ENCODE data around the gene SLC19A1.
"Not testable (repeated sequence)": the region's sequence is repeated elsewhere in the genome, so short reads cannot be mapped to it uniquely, and the experiment has no call there.

The SLC19A1 gene

GRCh38 chr21:45531393-45532215 lies 10.6 kb downstream of the SLC19A1 start:
- no peak for DNase-seq

- DNase-seq: not testable (repeated sequence)
These were observed 11.2 kb downstream of the SLC19A1 start for GRCh38 chr21:45531114-45531392.

- DNase-seq: no peak
These were observed 11.7 kb downstream of the SLC19A1 start for GRCh38 chr21:45530423-45531113.

- DNase-seq: no peak
These were observed 12.3 kb downstream of the SLC19A1 start for GRCh38 chr21:45529785-45530422.

- no peak for DNase-seq
These were observed 13.1 kb downstream of the SLC19A1 start for GRCh38 chr21:45528981-45529784.

DNA sequence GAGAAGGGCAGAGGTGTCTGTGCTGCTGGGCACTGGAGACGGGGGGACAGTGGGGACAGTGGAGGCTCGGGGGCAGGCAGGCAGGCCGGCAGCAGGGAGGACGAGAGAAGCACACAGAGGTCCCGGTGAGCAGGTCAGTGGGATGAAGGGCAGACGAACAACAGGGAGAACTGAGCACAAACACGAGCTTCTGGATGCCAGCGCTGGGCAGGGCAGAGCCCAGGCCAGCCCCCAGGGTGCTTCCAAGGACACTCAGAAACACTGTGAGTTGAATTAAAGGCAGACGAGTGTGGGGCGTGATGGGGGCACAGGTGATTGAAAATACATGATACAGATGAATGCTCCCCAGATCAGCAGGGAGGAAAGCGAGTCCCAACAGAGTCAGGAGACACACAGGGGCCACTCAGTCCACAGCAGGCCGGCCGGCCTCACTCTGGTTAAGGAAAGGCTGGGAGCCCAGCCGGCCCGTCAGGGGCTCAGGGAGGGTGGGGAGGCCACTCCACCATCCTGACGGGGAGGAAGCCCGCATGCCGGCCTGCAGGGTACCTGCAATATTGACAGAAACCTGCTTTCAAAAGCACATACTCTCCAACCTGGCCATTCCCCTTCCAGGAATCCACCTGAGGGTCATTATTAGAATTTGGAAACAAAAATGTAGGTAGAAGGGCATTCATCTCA lies 14.1 kb downstream of the SLC19A1 start:
- DNase-seq: no peak

GRCh38 chr21:45527151-45527999 lies 14.9 kb downstream of the SLC19A1 start:
- not testable (repeated sequence) for DNase-seq

- no peak for DNase-seq
These were observed 16.3 kb downstream of the SLC19A1 start for GRCh38 chr21:45525910-45526306.

GRCh38 chr21:45525153-45525909 lies 16.9 kb downstream of the SLC19A1 start:
- no peak for DNase-seq

DNA sequence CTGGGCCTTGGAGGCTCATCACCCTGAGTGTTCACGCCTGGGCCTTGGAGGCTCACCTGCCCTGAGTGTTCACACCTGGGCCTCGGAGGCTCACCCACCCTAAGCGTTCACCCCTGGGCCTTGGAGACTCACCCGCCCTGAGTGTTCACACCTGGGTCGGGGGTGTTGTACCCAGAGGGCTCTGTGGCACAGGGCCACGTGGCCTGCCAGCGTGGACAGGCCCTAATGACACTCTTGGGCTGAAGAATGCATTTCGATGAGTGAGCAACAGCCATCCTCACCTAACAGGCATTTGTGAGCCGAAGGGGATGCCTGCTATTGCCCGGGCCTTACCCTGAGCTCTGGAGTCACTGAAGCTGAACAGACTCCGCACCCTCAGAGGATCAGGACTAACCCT lies 17.5 kb downstream of the SLC19A1 start:
- no peak for DNase-seq

- DNase-seq: no peak
These were observed 18.7 kb downstream of the SLC19A1 start for GRCh38 chr21:45523411-45524101.

- no peak for DNase-seq
These were observed 19.3 kb downstream of the SLC19A1 start for GRCh38 chr21:45522986-45523385.

- no peak for DNase-seq
These were observed 19.9 kb downstream of the SLC19A1 start for GRCh38 chr21:45522381-45522780.

DNA sequence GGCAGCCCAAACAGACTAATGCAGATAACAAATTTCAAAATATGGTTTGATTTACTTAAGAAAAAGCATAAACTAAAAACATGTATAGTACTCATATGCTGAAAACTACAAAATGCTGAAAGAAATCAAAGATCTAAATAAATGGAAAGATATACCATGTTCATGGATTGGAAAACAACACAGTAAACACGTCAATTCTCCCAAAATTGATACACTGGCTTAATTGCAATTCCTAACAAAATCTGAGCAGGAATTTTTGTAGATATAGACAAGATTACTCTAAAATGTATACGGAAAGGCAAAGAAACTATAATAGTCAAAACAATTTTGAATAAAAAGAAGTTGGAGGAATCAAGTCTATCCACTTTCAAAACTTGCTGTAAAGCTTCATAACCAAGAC lies 21.0 kb downstream of the SLC19A1 start:
- no peak for DNase-seq

- DNase-seq: no peak
These were observed 23.1 kb downstream of the SLC19A1 start for GRCh38 chr21:45519182-45519581.

GRCh38 chr21:45518742-45519141 lies 23.5 kb downstream of the SLC19A1 start:
- no peak for DNase-seq

- DNase-seq: no peak
These were observed 24.8 kb downstream of the SLC19A1 start for GRCh38 chr21:45517249-45518065.

DNA sequence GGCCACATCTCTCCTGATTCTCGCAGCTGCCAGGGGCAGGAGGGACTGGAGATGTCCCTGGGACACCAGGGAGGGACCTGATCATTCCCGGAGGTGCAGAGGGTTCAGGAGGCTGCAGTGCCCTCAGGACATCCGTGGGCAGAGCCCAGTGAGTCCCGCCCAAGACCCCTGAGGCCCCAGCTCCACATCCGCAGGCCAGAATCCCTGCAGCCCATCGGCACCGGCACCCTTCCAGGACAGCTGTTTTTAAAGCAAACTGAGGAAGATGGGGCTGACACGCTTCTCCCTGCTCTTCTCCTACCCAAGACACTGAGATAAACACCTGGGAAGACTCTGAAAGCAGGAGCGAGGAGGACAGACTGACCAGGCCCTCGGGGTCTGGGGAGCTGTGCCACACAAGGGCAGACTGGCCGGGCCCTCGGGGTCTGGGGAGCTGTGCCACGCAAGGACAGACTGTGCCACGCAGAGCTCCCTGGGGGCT lies 25.5 kb downstream of the SLC19A1 start:
- DNase-seq: no peak

- no peak for DNase-seq
These were observed 26.1 kb downstream of the SLC19A1 start for GRCh38 chr21:45516071-45516670.

Measured in CD4-positive, alpha-beta T cell treated with Interleukin-6 for 4 hours (primary cell).